Dendritic cell treated with granulocyte-macrophage colony-stimulating factor and Interleukin-4, amounts not matched to agents 40 ng/mL and 50 ng/mL, for 4 days (primary cell): ENCODE measurements around the gene LRRC25.

Source experiments
- H3K27ac Mint-ChIP-seq: one replicate; pipeline ENCODE4 v1.8.0; 2022; ENCODE audit warnings: mild to moderate bottlenecking, mixed read lengths
- H3K27me3 Mint-ChIP-seq: one replicate; pipeline ENCODE4 v1.8.0; 2022; ENCODE audit warnings: mild to moderate bottlenecking, mixed read lengths
- H3K36me3 Mint-ChIP-seq: one replicate; pipeline ENCODE4 v1.8.0; 2022; ENCODE audit warnings: low read depth, mixed read lengths
- H3K4me1 Mint-ChIP-seq: one replicate; pipeline ENCODE4 v1.8.0; 2022; ENCODE audit warnings: low read depth, mixed read lengths
- H3K4me3 Mint-ChIP-seq: one replicate; pipeline ENCODE4 v1.8.0; 2022; ENCODE audit warnings: mild to moderate bottlenecking, moderate library complexity, mixed read lengths
- H3K9me3 Mint-ChIP-seq: one replicate; pipeline ENCODE4 v1.8.0; 2022; ENCODE audit warnings: mixed read lengths
- intact Hi-C: fragments of 100-400 bp; cut with micrococcal nuclease; formaldehyde crosslinking; loops from one replicate; pipeline ENCODE4 v1.15.0; 2022

The LRRC25 gene

DNA sequence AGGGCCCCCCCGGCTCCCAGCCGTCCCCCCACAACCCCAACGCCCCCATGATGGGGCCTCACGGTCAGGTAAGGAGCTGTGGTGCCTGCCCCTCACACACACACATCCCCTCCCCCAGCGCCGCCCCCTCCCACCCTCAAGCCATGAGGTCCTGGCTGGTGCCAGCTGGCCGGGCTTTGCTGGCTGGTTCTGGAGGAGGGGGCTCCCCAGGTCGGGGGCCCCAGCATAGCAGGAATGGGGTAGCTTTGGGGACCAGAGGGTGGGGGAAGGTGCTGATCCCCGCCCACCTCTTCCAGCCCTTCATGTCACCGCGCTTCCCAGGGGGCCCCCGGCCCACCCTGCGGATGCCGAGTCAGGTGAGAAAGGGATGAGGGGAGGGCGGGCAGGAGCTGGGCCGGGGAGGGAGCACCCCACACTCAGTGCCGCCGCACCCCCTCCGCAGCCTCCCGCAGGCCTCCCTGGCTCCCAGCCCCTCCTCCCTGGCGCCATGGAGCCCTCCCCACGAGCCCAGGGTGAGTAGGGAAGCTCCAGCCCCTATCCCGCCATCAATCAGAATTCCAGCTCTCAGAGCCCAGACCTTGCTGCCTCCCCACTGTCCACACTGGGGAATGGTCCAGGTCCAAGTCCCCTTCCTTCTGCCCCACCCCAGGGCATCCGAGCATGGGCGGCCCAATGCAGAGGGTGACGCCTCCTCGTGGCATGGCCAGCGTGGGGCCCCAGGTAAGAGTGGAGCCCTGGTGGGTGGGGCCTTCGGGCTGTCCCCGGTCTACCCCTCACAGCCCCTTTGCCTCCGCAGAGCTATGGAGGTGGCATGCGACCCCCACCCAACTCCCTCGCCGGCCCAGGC, 34.2 kb upstream of the LRRC25 start:
- Mint-ChIP-seq H3K27me3 (peaks cover 23% of the 10 kb centered on the region), H3K36me3 (peaks cover 77% of the 10 kb centered on the region), H3K4me1 (peaks cover 60% of the 10 kb centered on the region), H3K27ac (no peak overlapping the region), H3K4me3 (no peak overlapping the region), H3K9me3 (no peaks in the 10 kb centered on the region)
- intact Hi-C loops, result no loop called here

DNA sequence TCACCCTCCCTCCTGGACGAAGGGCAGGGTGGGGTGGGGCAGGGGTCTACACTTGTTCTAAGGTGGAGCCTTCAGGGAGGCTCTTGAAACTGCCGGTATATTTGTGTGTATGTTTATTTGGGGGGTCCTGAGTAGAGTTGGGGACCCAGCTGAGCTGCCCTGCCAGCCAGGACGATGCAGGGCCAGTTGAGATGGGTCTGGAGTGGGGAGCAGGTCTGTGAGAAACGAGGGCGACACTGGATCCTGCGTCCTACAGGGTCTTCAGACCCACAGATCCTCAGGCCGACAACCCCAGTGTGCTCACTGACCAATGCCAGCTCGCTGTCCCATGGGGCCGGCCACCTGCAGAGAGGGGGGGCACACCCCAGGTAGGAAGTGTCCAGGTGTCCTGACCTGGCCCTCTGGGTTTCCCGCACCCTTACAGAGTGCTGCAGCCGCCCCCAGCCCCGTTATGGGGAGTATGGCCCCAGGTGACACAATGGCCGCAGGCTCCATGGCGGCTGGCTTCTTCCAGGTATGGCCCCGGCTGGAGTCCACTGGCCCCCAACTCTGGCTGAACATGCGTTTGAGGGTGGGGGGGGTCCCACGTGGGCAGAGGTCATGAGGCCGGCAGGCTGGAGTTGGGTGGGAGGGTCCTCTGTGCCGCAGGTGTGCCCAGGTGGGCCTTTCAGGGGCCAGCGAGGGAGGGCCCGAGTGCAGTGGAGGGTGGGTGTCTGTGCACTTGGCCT, 33.2 kb upstream of the LRRC25 start:
- peaks cover 60% of the 10 kb centered on the region for H3K4me1 Mint-ChIP-seq
- no peak overlapping the region for H3K27ac Mint-ChIP-seq
- no peak overlapping the region for H3K4me3 Mint-ChIP-seq
- peaks cover 17% of the 10 kb centered on the region for H3K27me3 Mint-ChIP-seq
- H3K36me3 Mint-ChIP-seq, result peaks cover 74% of the 10 kb centered on the region
- no peaks in the 10 kb centered on the region for H3K9me3 Mint-ChIP-seq
- intact Hi-C loops, result no loop called here

DNA sequence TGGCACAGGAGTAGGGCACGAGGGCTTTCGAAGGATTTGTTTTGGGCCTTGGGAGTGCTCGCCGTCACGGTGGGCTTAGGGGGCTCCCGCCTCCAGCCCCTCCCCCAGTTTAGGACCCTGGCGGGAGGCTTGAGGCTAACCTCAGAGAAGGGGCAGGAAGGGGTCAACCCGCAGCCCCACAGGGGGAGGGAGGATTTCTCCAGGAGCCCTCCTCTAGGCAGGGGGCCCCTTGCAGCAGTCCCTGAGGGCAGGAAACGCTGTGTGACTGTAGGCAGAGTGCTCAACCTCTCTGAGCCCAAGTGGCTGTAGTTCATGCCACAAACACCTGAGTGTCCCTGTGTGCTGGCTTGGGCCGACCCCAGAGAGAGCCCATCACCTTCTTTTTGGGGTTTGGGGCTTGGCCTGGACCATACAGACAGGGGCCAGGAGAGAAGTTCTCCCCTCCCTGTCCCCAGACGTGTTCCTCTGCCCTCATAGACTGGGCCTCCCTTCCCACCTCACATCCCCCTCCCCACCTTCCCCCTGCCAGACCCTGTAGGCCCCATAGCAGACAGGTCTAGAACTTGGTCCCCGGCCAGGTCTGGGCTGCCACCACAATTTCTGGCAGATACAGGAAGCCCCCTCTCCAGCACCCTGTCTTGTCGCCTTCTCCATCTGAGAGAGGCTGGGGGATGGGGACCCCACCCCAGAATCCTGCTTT, 32.4 kb upstream of the LRRC25 start:
- Mint-ChIP-seq H3K4me3 (no peak overlapping the region), H3K9me3 (no peaks in the 10 kb centered on the region), H3K36me3 (peaks cover 69% of the 10 kb centered on the region), H3K27me3 (peaks cover 17% of the 10 kb centered on the region), H3K4me1 (peaks cover 60% of the 10 kb centered on the region), H3K27ac (peak overlapping the region; percentile 58)
- intact Hi-C loops, result no loop called here

DNA sequence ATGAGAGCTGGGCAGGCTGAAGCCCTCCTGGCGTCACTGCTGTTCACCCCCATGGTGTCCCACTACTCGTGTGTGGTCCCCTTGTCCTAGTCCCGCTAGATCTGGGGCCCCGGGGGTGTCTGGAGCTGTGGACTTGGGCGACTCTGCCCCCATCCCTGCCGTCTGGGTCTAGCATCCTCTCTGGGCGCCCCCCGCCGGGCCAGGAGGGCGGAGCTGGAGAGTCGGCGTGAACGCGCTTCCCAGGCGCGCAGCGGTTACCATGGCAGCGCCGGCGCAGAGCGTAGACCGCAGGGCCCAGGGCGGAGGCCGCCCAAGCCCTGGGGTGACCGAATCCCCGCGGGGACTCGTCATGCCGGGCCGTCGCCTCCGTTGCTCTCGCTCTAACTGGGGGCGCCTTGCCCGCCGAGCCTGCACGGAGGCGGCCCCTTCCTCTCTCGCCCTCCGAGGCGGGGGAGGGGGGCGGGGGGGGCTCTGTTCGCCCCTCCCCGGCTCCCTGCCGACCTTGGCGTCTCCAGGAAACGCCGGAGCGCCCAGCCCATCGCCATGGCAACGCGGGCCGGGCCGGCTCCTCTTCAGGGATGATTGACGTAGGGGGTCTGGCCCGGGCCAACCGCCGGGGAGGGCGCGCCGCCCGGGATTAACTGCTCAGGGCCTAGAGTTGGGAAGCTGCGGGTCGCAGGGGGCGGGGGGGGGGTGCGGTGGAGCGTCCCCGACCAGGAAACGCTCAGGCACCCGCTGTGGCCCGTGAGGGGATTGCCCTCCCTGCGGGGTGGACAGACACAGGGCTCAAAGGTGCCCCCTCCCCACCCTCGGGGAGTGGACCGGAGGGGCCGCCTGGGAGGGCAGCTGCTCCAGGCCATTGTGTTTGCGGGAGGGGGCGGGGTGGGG, 31.6 kb upstream of the LRRC25 start:
- Mint-ChIP-seq H3K36me3 (peaks cover 63% of the 10 kb centered on the region), H3K9me3 (no peaks in the 10 kb centered on the region), H3K27me3 (peaks cover 10% of the 10 kb centered on the region), H3K4me1 (peaks cover 60% of the 10 kb centered on the region), H3K4me3 (peak overlapping the region; percentile 39), H3K27ac (peak overlapping the region; percentile 58)
- intact Hi-C loops, result no loop called here

DNA sequence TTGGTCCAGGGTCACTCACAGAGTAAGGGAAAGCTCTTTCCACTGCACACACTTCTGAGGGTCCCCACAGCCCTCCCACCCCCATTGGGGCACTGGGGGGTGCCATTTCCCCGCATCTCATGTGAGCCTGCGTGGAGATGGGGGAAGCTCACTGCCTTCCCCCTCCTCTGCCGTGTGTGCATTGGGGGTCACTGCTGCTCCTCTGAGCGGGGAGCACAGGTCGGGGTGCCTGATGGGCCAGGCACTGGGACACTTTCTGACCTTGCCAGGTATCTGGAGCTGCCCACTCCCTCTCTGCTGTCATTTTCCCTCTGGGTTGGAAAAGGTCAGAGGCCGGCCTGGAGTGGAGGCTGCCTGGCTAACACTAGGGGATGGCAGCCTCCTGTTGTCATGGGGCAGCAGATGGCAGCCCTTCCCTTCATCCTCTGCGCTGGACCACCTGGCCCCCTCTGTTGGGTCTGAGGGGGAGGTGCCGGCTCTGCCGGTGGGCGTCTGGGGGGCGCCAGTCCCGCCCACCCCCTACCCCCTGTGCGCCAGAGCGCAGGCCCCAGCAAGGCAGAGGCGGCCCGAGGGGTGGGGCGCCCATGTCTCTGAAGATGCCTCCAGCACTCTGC, 30.9 kb upstream of the LRRC25 start:
- Mint-ChIP-seq H3K4me1 (peaks cover 65% of the 10 kb centered on the region), H3K36me3 (peaks cover 68% of the 10 kb centered on the region), H3K27me3 (peaks cover 9% of the 10 kb centered on the region), H3K9me3 (no peaks in the 10 kb centered on the region), H3K4me3 (no peak overlapping the region), H3K27ac (peak overlapping the region; percentile 37)
- intact Hi-C loops, result no loop called here

DNA sequence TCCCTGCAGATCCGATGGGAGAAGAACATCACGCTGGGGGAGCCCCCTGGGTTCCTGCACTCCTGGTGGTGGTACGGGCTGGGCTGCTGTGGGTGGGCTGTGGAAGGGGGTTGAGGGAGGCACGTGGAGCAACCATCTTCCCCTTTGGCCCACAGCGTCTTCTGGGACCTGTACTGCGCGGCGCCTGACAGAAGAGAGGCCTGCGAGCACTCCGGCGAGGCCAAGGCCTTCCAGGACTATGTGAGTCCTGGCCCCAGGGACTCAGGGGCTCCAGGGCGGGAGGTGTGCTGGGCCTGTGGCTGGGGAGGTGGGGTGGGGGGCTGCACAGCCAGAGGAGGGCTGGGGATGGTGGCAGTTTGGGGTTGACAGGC, 30.3 kb upstream of the LRRC25 start:
- no peaks in the 10 kb centered on the region for H3K9me3 Mint-ChIP-seq
- peaks cover 6% of the 10 kb centered on the region for H3K27me3 Mint-ChIP-seq
- H3K27ac Mint-ChIP-seq, result no peak overlapping the region
- H3K4me3 Mint-ChIP-seq, result no peak overlapping the region
- H3K36me3 Mint-ChIP-seq, result peaks cover 72% of the 10 kb centered on the region
- intact Hi-C loops, result no loop called here
- peaks cover 67% of the 10 kb centered on the region for H3K4me1 Mint-ChIP-seq

DNA sequence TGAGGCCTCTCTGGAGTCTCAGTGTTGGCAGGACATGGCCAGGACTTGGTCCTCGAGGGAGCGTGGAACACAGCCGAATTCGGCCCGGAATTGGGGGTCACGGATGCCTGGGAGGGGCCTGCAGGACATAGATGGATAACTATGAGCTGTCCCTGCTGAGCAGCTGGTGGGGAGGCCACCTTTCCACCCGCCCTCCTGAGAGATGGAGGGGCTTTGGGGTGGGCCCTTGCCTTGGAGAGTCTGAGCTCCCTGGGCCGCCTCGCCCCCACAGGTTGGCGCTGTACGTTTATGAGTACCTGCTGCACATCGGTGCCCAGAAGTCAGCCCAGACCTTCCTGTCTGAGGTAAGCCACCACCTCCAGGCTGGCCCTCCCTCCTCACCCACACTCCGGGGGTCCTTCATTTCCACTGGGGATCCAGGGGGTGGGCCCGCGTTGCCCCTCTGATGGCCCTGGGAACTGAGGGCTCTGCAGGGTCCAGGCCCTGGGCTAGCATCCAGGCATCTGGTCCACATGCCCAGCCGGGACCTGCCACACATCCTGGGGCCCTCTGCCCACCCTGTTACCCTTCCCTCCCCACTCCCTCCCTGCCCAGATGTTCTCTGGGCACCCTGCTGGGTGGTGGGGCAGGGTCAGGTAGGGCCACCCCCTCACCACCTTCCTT, 29.8 kb upstream of the LRRC25 start:
- H3K27me3 Mint-ChIP-seq, result peaks cover 6% of the 10 kb centered on the region

DNA sequence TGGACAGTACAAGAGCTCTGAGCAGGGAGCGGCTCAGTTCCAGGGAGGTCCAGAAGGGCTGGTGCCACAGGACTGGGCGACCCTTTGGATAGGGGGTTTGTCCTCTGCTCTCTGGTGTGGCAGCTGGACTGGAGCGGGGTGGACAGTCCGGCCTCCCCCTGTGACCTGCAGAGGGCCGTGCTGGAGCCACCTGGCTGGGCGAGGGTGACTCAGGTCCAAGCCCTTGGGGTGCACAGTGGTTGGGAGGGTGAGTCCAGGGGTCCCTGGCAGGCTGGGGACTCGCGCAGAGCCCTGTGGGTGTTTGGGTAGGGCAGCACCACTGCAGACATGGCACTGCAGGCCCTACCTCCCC, 29.0 kb upstream of the LRRC25 start:
- Mint-ChIP-seq H3K27me3 (no peaks in the 10 kb centered on the region), H3K4me1 (peaks cover 66% of the 10 kb centered on the region), H3K27ac (peak overlapping the region; percentile 5), H3K9me3 (no peaks in the 10 kb centered on the region), H3K36me3 (peaks cover 69% of the 10 kb centered on the region), H3K4me3 (no peak overlapping the region)
- intact Hi-C loops, result no loop called here

More for the DNA sequence above, 29.8 kb upstream of the LRRC25 start:
- intact Hi-C loops, result no loop called here
- H3K4me3 Mint-ChIP-seq, result no peak overlapping the region
- H3K36me3 Mint-ChIP-seq, result peaks cover 72% of the 10 kb centered on the region
- H3K27ac Mint-ChIP-seq, result no peak overlapping the region
- no peaks in the 10 kb centered on the region for H3K9me3 Mint-ChIP-seq
- H3K4me1 Mint-ChIP-seq, result peaks cover 66% of the 10 kb centered on the region

DNA sequence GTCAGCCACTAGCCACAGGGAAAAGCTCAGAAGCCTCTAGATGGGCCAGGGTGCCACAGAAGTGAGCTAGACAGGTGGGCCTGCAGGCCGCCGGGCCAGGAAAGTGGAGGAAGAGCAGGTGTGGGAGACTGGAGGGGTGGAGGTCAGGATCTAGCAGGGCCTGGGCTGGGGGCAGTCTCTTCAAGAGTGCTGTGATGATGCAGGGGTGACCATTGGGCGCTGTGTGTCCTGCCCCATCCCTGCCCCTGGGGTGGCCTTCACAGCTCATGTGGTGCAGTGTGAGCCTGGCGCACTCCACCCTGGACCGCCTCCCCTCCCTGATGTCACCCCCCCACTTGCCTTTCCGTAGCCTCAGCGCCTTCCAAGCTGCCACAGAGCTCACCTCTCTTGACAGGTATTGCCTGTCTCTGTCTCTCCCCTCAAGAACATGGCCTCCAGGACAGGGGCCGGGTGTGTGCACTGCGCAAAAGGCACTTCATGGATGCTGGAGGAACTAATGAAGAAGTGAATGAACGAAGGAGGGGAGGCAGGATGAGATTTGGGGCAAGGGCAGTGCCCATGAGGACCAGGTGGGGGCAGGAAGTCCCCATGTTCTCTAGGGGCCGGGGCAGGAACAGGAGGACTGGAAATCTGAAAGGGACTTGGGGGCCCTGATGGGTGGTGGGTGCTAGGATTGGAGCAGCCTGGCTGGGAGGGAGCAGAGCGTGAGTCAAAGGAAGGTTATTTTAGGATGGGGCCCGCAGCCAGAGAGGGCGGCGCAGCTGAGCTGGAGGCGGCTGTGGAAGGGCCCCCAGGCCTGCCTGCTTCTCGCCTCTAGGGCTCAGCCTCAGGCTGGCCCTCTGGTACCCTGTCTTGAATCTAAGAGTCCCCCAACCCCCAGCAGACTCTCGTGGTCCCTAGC, 28.3 kb upstream of the LRRC25 start:
- no peak overlapping the region for H3K4me3 Mint-ChIP-seq
- no peaks in the 10 kb centered on the region for H3K27me3 Mint-ChIP-seq
- peaks cover 71% of the 10 kb centered on the region for H3K4me1 Mint-ChIP-seq

DNA sequence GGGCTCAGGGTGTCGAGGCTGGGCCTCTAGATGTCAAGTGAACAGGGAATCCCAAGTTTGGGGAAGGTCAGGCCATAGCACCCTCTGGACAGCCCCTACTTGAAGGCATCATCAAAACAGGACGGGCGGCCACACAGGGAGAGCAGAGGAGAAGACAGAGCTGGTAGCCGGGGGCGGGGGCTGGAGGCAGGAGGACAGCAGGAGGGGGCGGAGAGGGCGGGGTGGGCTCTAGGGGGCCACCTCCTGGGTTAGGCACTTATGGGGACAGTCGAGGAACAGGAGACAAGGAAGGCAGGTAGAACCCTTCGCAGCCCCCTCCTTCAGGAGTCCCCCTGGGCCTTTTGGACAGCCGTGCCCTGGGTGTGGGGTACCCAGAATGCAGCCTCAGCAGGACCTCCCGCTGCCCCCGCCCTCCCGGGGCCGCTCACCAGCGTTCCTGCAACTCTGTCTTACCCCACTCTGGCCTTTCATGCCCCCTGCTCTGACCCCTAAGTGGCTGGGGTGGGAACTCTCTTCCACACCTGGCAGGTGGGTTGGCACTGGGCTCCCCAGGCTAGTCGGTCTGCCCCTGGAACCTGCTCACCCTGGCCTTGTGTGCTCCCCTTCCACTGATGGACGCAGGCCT, 27.6 kb upstream of the LRRC25 start:
- Mint-ChIP-seq H3K9me3 (no peaks in the 10 kb centered on the region), H3K27me3 (no peaks in the 10 kb centered on the region), H3K4me1 (peaks cover 74% of the 10 kb centered on the region), H3K36me3 (peaks cover 62% of the 10 kb centered on the region), H3K4me3 (no peak overlapping the region), H3K27ac (no peak overlapping the region)
- intact Hi-C loops, result no loop called here

More for the DNA sequence above, 28.3 kb upstream of the LRRC25 start:
- intact Hi-C loops, result no loop called here
- Mint-ChIP-seq H3K27ac (peak overlapping the region; percentile 5), H3K9me3 (no peaks in the 10 kb centered on the region), H3K36me3 (peaks cover 64% of the 10 kb centered on the region)

DNA sequence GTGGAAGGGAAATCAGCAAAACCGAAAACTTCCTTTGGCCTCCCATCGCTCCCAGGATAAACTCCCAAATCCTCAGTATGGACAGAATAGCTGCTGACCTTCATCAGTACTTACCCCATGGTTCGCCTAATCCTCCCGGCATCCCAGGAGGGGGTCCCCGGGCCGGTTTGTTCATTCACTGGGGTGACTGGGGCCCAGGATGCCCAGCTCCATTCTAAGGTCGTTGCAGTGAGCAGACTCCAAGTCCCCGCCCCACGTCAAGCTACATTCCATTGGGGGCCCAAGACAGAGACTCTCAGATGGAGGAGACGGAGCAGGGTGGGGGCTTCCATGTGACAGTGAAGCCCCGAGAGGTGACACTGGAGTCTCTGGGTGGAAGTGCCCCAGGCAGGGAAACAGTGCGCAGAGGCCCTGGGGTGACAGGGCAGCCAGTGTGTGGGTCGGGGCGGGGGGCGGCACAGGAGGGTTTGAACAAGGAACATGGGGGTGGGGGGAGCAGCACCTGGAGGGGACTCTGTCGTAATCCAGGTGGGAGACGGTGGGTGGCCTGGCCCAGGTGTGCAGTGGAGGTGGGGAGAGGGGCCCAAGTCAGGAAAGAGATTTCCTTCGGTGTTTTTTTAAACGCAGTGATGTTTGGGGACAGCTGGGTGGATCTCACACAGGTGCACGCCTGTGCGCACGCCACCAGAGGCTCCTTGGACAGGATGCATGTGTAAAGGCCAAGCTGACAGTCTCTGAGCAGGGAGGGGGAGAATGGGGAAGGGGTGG, 26.9 kb upstream of the LRRC25 start:
- Mint-ChIP-seq H3K27ac (peak overlapping the region; percentile 20), H3K9me3 (no peaks in the 10 kb centered on the region), H3K4me1 (peaks cover 75% of the 10 kb centered on the region), H3K27me3 (no peaks in the 10 kb centered on the region), H3K36me3 (peaks cover 65% of the 10 kb centered on the region), H3K4me3 (no peak overlapping the region)
- intact Hi-C loops, result no loop called here
